ENCODE data around the gene TMEM271.
"Not testable (repeated sequence)": the region's sequence is repeated elsewhere in the genome, so short reads cannot be mapped to it uniquely, and the experiment has no call there.

Gene TMEM271

DNA sequence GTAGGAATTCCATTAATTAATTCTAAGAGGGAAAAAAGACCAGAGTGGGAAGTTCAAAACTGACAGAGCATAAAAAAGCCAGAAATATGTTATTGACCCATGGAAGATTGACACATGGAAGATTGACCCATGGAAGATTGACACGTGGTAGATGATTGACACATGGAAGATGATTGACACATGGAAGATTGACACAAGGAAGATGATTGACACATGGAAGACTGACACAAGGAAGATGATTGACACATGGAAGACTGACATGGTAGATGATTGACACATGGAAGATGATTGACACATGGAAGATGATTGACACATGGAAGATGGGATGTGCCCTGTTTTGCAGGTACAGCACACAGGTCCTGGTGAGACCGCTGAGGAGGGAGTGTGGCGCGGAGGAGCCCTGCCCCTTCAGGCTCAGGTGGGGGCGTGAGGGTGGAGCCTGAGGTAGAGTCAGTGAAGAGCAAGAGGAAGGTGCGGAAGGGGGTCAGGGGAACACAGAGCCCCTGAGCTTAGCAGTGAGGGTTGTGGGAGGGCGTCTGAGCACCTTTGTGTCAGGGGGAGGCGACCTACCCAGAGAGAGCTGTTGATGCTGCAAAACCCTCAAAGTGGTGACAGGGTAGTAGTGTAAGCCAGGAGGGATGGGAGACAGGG is 33.4 kb upstream of the TMEM271 start:
- no peak for FAIRE-seq

DNA sequence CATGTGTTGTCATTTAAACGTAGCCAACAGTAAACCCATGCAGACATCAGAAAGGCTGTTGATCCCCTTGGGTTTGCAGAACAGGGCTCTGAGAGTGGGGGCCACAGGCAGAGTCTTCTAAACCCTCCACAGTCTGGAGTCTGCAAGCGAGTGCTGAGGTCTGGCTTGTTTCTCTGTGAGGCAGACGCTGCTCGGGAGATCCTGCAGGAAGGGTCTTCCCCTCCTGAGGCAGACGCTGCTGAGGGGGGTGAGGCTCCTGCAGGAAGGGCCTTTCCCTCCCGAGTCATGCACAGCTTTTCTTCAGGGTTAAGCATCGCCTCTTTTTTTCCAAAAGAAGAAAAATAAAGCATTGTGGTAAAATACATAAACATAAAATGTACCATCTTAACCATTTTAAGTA is 32.1 kb upstream of the TMEM271 start:
- no peak for FAIRE-seq

DNA sequence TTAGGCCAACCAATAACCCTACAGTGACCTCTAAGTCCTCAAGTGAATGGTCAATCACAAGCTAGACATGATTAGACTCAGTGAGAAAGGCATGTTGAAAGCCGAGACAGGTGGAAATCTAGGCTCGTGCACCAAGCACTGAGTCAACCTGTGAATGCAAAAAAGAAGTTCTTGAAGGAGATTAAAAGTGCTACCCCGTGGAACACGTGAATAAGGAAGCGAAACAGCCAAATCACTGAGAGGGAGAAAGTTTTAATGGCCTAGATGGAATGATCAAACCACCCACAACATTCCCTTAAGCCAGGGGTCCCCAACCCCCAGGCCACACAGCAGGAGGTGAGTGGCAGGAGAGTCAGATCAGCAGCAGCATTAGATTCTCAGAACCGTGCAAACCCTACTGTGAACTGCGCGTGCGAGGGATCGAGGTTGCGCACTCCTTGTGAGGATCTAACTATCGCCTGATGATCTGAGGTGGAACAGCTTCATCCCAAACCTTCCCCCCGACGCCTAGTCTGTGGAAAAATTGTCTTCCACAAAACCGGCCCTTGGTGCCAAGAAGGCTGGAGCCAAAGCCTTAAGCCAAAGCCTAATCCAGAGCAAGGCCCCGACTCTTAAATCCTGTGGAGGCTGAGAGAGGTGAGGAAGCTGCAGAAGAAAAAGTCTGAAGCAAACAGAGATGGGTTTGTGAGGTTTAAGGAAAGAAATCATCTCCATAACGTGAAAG is 29.8 kb upstream of the TMEM271 start:
- no peak for FAIRE-seq

DNA sequence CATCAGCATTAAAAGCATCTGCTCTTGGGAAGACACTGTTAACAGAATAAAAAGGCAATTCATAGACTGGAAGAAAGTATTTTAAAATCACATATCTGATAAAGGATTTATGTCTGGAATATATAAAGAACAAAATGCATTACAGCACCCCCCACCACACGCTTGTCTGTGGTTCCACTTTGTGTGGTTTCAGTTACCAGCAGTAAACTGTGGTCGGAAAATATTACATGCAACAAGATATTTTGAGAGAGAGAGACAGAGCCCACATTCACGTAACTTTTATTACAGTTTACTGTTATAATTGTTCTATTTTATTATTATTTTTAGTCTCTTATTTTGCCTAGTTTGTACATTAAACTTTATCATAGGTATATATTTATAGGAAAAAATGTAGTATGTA is 28.0 kb upstream of the TMEM271 start:
- no peak for FAIRE-seq

DNA sequence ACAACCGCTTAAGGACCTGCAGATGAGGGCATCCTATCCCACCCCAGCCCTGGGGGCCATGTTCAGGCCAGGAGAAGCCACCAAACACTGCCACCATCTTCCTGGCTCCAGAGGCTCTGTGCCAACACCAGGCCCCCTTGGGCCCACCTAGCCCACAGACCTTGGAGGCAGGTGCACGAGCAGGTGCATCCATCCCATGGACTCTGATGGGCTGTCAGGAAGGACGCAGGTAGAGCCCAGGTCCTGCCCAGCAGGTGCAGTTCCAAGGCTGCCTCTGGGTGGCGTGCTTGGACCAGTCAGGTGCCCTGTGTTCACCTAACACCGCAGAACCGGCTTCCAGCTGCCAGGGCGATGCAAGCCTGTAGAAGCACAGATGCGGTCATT is 26.5 kb upstream of the TMEM271 start:
- FAIRE-seq, result no peak

DNA sequence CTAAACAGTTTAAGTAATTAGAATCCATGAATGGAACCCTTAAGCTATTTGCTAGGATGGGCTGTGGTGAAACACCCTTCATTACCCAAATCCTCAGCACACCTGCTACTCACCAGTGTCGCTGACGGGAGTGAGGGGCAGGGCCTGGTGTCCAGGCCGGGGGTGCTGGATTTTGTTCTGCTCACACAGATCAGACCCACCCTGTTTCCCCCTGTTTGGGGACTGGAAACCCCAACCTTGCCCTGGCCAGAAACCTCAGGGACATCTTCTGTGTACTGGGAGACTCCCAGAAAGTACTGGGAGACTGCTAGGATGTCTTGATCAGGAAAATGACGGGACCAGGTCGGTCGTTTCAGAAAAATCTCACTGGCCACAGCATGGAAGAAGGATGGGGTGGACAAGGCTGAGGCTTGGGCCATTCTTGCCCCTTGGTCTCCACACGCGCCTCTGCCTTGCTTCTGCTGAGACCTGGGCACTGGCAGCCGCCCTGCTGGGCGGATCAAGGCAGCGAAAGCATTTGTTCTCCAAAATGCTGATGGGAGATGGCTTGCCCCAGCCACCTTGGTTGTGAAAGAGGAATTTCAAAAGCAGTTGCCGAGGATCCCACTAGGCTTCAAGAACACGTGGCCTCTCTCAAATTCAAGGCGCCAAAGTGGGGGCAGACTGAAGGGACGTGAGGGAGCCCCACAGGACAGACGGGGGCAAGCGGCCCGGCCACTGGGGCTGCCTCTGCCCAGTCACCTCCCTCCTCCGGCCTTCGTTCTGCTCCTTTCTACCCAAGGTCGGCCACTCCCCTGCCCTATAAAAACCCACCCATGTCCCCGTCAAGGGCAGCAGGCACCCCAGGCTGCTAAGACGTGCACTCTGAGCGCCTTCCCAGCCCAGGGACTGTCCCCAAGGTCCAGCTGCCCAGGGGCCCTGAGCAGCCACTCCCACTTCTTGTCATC is 25.8 kb upstream of the TMEM271 start:
- no peak for FAIRE-seq

DNA sequence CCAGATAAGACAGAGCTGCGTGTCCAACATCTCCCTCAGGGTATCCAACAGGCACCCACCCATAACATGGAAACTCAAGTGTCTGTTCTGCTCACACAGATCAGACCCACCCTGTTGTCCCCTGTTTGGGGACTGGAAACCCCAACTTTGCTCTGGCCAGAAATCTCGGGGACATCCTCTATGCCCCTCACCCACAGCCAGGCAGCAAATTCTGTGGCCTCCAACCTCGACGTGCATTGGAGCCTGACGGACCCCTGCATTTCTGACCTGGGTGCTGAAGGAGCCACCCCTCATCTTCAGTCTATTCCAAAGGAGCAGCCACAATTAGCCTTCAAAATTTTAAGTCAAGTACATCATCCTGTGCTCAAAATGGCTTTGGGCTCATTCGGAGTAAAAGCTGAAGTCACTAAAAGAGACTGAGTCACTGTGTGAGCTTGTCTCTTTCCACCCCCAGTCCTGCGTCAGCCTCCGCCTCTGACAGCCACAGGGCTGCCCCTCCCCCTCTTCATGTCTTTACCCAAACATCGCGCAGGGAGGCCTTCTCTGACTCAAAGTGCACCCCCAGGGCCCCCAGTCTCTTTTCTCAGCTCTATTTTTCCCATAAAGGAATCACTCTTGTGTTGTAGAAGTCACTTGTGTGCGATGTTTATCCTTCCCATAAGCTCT is 24.9 kb upstream of the TMEM271 start:
- FAIRE-seq, result no peak

DNA sequence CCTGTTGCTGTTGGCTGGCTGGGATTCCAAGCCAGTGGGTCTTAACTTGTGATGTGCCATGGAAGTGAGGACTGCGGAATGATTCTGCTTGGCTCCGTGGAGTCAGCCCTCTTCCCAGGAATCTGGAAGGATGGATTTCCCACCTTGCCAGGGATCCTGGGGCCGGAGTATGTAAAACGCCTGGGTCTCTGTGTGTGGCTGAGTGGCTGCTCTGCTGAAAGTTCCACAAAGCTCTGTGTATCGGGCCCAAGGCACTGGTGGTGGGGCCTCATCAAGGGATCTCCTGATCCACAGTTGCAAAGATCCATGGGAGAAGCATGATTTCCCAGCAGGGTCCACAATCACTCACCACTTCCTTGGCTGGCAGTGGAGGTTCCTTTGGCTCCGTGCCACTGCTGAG is 24.1 kb upstream of the TMEM271 start:
- no peak for FAIRE-seq

DNA sequence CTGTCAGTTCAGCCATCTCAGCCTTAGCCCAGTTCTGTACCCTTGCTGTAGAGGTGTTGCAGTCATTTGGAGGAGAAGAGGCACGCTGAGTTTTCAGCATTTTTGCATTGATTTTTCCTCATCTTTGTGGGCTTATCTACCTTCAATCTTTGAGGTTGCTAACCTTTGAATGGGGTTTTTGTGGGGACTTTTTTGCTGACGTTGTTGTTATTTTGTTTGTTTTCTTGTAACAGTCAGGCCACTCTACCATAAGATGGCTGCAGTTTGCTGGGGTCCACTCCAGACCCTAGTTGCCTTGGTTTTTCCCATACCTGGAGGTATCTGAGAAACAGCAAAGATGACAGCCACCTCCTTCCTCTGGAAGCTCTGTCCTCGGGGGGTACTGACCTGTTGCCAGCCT is 22.8 kb upstream of the TMEM271 start:
- FAIRE-seq, result no peak

DNA sequence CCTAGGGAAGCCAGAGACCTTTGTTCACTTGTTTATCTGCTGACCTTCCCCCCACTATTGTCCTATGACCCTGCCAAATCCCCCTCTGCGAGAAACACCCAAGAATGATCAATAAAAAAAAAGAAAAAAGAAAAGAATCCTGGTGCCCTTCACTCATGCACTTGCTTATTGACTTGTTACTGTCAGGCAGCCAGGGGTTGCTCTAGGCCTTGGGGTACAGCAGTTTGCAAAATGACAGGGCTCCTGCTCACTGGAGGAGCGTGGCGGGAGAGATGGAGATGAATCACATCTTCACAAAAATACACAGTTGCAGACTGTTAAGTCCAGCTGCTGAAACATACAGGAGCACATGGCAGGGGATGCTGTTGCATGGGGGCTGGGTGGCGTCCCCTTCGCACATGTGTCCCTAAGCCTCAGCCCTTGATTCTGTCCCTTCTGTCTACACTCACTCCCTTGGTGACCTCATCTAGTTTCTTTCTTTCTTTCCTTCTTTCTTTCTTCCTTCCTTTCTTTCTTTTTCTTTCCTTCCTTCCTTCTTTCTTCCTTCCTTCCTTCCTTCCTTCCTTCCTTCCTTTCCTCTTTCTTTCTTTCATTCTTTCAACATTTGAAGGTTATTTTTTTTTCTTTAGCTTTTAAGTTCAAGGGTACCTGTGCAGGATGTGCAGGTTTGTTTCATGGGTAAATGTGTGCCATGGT is 16.9 kb upstream of the TMEM271 start:
- FAIRE-seq, result no peak

DNA sequence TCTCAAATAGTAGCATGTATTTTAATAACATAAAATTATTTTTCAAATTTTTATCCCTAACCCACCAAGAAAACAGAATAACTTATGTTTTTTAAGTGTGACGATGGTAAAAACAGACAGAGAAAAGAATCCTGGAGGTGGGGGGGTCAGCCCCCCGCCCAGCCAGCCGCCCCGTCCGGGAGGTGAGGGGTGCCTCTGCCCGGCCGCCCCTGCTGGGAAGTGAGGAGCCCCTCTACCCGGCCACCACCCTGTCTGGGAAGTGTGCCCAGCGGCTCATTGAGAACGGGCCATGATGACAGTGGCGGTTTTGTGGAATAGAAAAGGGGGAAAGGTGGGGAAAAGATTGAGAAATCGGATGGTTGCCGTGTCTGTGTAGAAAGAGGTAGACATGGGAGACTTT is 16.1 kb upstream of the TMEM271 start:
- FAIRE-seq, result not testable (repeated sequence)

DNA sequence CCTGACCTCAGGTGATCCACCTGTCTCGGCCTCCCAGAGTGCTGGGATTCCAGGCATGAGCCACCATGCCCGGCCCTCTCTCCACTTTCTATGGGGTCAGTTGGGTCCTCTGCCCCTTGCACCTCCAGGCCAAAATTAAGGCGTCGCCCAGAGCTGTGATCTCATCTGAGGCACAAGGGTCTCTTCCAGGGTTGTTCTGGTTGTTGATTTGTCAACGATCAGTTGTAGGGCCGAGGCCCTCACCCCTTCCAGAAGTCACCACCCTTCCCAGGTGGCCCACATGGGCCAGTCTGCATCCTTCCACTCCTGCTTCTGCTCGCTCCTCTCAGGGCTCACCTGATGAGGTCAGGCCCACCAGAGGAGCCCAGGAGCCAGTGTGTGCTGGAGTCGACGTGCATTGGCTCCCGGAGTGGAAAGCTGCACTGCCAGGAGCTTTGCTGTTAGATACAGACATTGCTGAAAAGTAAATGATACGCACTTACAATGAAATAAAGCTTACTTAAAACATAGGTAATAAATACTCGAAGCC is 14.3 kb upstream of the TMEM271 start:
- no peak for FAIRE-seq

DNA sequence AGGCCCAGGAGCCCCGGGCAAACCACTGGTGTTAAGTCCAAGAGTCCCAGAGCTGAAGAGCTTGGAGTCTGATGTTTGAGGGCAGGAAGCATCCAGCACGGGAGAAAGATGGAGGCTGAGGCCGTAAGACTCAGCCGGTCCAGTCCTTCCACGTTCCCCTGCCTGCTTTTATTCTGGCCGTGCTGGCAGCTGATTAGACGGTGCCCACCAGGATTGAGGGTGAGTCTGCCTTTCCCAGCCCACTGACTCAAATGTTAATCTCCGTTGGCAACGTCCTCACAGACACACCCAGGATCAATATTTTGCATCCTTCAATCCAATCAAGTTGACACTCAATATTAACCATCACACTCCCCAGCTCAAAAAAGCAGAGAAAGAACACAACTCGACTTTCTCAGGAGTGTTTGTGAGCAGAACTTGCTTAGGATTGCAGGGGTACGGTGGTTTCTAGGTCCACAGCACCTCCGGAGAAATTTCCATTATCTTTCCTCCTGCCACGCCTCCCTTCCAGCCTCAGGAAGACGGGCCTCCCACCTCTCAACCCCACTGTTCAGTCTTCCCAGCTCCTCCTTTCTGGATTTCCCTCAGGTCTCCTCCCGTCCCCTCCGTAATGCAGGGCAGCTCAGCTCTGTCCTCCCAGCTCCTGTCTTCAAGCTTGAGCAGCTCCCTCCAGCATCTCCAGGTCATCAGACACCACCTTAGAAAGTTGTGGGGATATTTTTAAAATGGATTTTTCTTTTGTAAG is 13.3 kb upstream of the TMEM271 start:
- no peak for FAIRE-seq

DNA sequence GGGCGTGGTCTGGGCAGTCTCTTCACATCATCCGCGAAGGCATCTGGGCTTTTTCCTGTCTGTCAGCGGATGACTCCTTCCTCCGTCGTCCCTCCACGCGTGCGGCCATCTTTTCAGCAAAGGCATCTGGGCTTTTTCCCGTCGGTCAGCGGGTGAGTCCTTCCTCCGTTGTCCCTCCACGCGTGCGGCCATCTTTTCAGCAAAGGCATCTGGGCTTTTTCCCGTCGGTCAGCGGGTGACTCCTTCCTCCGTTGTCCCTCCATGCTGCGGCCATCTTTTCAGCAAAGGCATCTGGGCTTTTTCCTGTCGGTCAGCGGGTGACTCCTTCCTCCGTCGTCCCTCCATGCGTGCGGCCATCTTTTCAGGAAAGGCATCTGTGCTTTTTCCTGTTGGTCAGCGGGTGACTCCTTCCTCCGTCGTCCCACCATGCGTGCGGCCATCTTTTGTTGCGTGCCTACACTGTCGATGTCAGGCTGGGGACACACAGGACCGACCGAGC is 12.3 kb upstream of the TMEM271 start:
- FAIRE-seq, result no peak

DNA sequence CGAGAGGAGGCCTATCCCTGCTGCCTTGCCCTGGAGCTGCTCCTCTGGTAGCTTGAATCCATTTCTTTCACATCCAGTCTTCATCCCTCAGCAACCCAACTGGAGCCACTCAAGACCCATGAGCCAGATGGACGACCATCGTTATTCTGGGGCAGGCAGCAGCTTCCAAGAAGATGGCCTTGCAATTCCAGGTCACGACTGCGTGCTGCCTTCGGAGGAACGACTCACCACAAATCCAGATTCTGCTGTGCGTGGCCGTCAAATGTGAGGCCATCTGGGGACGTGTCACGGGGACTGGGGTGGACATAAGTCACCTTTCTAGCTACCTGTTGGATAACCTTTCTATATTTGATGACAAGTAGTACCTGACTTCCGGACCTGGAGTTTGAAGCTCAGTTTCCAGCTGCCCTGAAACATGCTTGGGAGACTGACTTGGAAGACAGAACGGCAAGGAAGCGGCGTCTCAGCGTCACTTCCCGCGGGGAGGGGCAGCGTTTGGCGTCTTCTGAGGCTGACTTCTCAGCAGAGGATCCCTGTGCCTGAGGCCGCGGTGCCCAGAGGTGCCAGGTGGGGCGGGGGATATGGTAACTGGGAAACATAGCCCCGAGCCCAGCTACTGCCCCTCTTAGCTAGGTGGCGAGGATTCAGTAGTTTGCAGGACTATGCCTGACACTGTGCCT is 11.7 kb upstream of the TMEM271 start:
- FAIRE-seq, result no peak

DNA sequence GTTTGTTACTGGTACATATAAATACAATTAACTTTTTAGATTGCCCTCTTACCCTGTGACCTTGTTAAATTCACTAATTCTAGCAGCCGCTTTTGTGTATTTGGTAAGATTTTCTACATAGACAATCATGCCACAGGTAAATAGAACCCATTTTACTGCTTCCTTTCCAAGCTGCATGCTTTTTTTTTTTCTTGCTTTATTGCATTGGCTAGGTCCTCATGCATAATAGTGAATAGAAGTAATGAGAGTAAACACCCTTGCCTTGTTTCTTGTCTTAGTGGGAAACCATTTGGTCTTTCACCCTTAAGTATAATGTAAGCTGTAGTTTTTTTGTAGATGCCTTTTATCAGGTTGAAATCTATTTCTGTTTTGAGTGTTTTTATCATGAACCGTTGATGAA is 7.7 kb upstream of the TMEM271 start:
- no peak for FAIRE-seq

DNA sequence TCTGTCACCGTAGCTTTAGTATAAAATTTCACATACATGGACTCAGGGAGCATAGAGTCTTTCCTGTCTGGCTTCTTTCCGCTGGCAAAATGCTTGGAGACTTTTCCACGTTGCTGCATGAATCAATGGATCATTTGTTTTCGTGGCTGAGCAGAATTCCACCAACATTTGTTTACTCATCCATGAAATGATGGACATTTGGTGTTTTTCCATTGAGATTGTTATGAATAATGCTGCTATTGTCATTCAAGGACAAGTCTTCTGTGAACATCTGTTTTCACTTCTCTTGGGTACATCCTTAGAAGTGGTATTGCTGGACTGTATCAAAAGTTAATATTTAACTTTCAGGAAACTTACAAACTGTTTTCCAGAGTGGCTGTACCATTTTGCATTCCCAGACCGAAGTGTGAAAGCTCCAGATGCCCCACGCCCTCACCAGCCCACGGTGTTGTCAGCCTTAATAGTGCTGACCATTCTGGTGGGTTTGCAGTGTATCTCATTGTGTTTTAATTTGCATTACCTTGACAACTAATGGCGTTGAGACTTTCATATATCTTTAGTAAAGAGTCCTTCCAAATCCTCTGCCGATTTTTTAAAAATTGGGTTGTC is 5.8 kb upstream of the TMEM271 start:
- no peak for FAIRE-seq

DNA sequence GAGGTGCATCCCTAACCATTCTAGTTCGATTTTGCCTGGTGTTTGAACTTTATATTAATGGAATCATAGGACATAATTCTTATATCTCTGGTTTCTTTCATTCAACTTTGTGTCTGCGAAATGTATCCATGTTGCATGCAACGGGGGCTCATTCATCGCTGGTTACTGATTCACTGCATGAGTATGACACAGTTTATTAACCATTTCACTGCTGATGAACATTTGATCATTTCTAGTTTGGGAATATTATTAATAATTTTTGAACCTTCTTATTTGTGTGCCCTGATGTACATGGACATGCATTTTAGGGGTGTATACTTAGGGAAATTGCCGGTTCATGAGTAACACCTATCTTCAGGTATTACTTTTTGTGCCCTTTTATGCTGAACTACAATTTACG is 5.1 kb upstream of the TMEM271 start:
- no peak for FAIRE-seq

DNA sequence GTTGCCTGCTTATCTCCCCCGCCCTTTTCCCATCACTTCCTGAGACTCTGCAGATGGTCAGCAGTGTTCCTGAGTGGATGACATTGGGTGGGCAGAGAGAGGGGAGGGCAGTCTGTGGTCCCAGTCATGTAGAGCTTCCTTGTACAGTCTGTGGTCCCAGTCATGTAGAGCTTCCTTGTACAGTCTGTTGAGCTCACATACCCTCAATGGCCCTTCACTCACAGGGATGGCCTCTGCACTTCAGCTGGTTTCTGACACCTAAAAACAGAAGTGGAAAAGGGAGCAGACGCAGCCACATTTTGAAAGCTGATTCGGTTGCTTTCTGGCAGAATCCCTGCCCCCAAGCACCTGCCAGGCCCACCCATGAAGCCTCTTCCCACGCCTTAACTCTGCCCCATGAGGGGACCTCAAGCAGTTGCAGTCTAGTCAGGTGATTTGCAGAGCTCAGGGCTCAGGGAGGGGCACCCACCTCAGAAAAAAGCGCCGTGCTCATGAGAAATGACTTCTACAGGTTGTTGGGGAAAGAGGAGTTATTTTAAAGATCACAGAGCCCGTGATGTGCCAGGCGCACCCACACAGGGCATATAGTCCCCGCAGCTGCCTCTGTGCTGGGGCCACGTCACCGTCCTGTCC is 3.6 kb upstream of the TMEM271 start:
- no peak for FAIRE-seq

Measured in TTC549 (cell line).